GM19455 (cell line): ENCODE measurements around the gene CRKL.
"Not testable (repeated sequence)": the region's sequence is repeated elsewhere in the genome, so short reads cannot be mapped to it uniquely, and the experiment has no call there.

Experiments used
- ATAC-seq: cut with Tn5 transposase; IDR thresholded peaks from one replicate; pipeline ENCODE4 v1.9.1; 2021; ENCODE audit not compliant: unreplicated experiment

Gene CRKL

DNA sequence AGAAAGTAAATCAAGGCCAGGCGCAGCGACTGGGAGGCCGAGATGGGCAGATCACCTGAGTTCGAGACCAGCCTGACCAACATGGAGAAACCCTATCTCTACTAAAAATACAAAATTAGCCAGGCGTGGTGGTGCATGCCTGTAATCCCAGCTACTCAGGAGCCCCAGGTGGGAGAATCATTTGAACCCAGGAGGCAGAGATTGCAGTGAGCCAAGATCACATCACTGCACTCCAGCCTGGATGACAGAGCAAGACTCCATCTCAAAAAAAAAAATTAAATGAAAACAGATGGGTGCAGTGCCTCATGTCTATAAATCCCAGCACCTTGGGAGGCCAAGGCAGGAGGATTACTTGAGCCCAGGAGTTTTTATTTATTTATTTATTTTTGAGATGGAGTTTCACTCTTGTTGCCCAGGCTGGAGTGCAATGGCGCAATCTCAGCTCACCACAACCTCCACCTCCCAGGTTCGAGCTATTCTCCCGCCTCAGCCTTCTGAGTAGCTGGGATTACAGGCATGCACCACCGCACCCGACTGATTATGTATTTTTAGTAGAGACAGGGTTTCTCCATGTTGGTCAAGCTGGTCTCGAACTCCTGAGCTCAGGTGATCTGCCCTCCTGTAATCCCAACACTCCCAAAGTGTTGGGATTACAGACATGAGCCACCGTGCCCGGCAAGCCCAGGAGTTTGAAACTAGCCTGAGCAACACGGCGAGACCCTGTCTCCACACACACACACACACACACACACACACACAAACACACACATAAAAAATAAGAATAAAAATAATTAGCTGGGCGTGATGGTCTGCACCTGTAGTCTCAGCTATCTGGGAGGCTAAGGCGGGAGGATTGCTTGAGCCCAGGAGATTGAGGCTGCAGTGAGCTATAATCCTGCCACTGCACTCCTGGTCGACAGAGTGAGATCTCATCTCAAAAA lies 15.8 kb upstream of the CRKL start:
- ATAC-seq: not testable (repeated sequence)

GRCh38 chr22:20903093-20903492 lies 14.1 kb upstream of the CRKL start:
- ATAC-seq: no peak

GRCh38 chr22:20904008-20904979 lies 12.9 kb upstream of the CRKL start:
- ATAC-seq: no peak

DNA sequence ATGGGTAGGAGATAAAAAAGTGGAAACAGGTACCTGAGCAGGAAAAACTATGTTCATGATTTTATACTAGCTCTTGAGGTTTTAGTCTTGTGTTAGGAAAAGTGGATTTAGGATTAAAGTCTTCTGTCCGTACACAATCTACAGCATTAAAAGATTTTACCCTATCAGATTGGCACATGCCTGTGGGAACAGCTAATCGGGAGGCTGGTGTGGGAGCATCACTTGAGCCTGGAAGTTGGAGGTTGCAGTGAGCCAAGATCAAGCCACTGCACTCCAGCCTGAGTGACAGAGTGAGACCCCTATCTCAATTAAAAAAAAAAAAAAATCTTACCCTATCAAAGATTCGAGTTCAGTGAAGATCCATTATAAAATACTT lies 12.2 kb upstream of the CRKL start:
- ATAC-seq: no peak

DNA sequence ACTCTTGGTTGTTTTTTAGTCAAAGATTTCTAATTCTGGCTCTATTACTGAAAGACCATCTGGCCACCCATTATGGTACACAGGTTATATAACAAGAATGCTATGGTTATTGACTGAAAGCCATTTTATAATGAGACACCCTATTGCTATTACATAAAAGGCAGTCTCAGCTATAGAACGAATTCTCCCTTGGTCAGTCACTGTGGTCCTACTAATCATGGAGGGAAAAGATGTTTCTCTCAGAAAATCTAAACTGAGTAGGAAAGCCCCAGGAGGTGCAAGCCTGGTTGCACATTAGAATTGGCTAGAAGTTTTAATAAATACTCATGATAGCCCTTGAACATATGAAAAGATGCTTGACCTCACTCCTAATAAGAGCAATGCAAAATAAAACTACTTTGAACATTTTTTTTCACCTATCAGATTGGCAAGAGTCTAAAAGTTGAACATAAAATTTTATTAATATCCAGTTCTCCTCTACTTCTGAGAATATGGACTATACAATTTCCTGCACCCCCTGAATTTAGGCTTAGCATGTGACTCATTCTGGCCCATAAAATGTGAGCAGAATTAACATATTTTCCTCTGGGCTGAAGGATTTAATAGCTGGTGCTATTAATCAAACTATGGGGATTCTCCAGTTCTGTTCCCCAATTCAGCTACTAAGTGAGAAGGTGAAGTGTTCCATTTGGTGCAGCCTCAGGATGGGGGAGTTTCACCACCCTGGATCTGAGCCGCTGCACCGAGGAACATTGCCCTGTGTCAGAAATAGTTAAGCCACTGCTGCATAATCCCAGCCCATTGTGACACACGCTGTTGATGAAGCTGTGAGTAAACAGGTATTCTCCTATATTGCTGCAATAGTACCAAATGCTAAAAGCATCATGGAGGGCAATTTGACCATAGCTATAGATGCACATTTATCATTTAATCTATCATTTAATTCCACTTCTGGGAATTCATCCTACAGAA lies 11.5 kb upstream of the CRKL start:
- ATAC-seq: no peak

- no peak for ATAC-seq
These were observed 10.8 kb upstream of the CRKL start for GRCh38 chr22:20906387-20906767.

GRCh38 chr22:20908717-20909116 lies 8.5 kb upstream of the CRKL start:
- ATAC-seq: not testable (repeated sequence)

DNA sequence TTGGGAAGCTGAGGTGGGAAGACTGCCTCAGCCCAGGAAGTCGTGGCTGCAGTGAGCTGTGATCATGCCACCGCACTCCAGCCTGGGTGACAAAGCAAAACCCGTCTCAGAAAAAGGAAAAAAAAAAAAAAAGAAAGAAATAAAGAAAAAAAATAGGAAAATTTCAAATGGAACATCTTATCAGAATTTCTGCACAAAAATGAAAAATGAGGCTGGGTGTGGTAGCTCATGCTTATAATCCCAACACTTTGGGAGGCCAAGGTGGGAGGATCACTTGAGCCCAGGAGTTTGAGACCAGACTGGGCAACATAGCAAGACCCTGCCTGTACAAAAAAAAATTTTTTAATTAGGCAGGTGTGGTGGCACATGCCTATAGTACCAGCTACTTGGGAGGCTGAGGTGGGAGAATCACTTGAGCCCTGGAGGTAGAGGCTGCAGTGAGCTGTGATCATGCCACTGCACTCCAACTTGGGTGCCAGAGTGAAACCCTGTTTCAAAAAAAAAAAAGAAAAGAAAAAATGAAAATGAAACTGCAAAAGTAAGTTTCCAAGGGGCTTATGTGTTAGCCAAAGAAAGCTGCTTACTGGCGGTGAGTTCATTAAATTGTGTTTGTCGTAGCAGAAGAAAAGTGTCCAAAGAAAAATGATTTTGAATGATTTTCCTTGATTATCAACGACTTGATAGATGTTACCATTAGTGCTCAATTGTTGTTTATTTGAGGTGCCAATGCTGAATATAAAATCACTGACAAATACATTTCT lies 7.5 kb upstream of the CRKL start:
- ATAC-seq: no peak

GRCh38 chr22:20912494-20912893 lies 4.7 kb upstream of the CRKL start:
- no peak for ATAC-seq

GRCh38 chr22:20918663-20919218 lies 1.5 kb downstream of the CRKL start:
- no peak for ATAC-seq

DNA sequence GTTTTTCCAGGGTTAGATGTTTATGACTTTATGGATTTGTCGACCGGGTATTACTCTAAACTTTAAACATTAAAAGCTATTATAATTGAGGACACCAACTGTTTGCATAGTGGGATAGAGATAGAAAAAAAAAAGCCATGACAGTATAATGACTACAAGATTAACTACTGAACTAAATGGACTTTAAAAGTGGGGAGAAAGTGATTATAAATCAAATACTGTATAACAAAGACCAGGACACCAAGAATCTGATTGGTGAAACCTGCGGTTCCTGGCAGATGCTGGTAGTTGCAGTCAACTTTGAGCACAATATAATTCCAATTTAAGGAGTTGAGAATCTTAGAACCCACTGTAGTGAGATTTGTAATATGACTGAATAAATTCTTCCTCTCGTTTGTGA lies 2.5 kb downstream of the CRKL start:
- no peak for ATAC-seq

GRCh38 chr22:20920881-20921203 lies 3.6 kb downstream of the CRKL start:
- no peak for ATAC-seq

DNA sequence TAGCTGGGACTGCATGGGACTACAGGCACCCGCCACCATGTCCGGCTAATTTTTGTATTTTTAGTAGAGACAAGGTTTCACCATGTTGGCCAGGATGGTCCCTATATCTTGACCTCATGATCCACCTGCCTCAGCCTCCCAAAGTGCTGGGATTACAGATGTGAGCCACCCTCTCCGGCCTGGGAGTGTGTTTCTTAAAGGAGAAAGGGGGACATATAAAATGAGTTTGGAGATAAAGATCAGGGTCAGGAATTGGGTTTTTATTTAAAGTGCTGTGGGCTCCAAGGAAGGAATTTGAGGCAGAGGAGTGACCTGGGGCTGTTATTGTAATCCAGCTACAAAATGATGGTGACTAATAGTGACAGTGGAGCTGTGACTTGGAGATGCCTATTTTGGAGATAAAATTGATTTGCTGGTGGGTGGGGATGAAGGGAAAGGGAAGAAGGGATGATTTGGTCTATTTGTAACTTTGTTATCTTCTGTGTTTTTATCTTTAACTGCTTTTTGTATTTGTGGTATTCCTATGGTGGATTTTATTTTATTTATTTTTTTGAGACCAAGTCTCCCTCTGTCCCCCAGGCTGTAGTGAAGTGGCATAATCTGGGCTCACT lies 5.0 kb downstream of the CRKL start:
- ATAC-seq: no peak

DNA sequence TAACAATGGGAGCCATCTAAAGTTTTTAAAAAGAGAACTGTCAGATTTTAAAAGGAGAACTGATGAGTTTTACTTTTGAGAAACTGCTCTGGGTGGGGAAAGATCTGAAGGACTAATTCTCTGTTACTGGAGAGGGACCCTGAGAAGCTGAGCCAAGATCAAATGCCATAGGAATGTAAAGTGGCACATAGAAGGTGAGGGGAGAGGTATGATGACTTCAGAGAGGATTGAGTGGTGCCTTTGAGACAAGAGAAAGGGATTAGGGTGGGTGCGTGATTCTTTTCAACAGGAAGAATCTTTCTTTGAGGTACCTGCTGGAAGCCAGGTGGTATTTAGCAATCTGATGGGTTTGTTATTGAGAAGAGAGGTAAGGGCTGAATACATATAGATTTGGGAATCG lies 9.0 kb downstream of the CRKL start:
- no peak for ATAC-seq

DNA sequence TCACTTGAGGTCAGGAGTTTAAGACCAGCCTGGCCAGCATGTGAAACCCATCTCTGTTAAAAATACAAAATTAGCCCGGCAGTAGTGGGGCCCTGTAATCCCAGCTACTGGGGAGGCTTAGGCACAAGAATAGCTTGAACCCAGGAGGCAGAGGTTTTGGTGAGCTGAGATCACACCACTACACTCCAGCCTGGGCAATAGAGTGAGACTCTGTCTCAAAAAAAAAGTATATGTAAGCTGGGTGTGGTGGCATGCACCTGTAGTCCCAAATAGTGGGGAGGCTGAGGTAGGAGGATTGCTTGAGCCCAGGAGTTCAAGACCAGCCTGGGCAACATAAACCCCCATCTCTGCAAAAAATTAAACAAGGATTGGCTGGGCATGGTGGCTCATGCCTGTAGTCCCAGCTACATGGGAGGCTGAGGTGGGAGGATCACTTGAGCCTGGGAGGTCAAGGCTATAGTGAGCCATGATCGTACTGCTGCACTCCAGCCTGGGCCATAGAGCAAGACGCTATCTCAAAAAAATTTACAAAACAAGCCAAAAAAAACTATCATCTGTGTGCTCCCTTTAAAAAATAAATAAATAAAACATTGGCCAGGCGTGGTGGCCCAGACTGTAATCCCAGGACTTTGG lies 10.8 kb downstream of the CRKL start:
- ATAC-seq: no peak

- no peak for ATAC-seq
These were observed 11.4 kb downstream of the CRKL start for GRCh38 chr22:20928573-20928967.

DNA sequence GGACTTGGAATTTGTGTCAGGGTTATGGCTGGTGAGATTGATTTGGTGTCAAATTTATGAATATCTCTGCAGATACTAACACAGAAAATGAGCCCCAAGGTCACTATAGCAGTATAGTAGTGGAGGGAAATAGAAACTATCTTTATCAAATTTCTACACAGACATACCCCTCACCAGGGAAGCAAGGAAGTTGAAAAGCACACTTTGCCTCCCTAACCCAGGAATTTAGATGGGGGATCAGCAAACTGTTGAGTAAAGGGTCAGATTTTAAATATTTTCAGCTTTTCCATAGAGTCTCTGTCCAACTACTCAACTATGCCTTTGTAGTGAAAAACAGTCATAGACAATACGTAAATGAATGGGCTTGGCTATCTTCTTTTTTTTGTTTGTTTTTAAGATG lies 12.8 kb downstream of the CRKL start:
- ATAC-seq: no peak

GRCh38 chr22:20930435-20930834 lies 13.2 kb downstream of the CRKL start:
- ATAC-seq: not testable (repeated sequence)

- ATAC-seq: no peak
These were observed 14.0 kb downstream of the CRKL start for GRCh38 chr22:20931126-20931654.
